Measurements from ENCODE around the gene SPOCK2.

The SPOCK2 gene

GRCh38 chr10:72026278-72027111 lies 61.9 kb downstream of the SPOCK2 start:
- DNase-seq, result no peak

GRCh38 chr10:72025832-72026231 lies 62.5 kb downstream of the SPOCK2 start:
- no peak for DNase-seq

GRCh38 chr10:72025400-72025799 lies 63.0 kb downstream of the SPOCK2 start:
- DNase-seq, result no peak

- DNase-seq, result no peak
Measured at GRCh38 chr10:72024596-72024995, 63.8 kb downstream of the SPOCK2 start.

GRCh38 chr10:72022228-72022627 lies 66.1 kb downstream of the SPOCK2 start:
- DNase-seq, result no peak

GRCh38 chr10:72020914-72021809 lies 67.2 kb downstream of the SPOCK2 start:
- no peak for DNase-seq

GRCh38 chr10:72019085-72019876 lies 69.1 kb downstream of the SPOCK2 start:
- no peak for DNase-seq

GRCh38 chr10:72016608-72017300 lies 71.6 kb downstream of the SPOCK2 start:
- no peak for DNase-seq

GRCh38 chr10:72015841-72016240 lies 72.5 kb downstream of the SPOCK2 start:
- DNase-seq, result no peak

- DNase-seq, result no peak
Measured at GRCh38 chr10:72014785-72015480, 73.4 kb downstream of the SPOCK2 start.

- DNase-seq, result no peak
Measured at GRCh38 chr10:72014197-72014596, 74.2 kb downstream of the SPOCK2 start.

GRCh38 chr10:72013202-72013945 lies 75.0 kb downstream of the SPOCK2 start:
- no peak for DNase-seq

- no peak for DNase-seq
Measured at GRCh38 chr10:72012796-72013195, 75.6 kb downstream of the SPOCK2 start.

- no peak for DNase-seq
Measured at GRCh38 chr10:72011976-72012512, 76.3 kb downstream of the SPOCK2 start.

GRCh38 chr10:72011468-72011867 lies 76.9 kb downstream of the SPOCK2 start:
- no peak for DNase-seq

GRCh38 chr10:72011016-72011415 lies 77.3 kb downstream of the SPOCK2 start:
- DNase-seq, result no peak

- no peak for DNase-seq
Measured at GRCh38 chr10:72010234-72010973, 77.9 kb downstream of the SPOCK2 start.

GRCh38 chr10:72009425-72010081 lies 78.8 kb downstream of the SPOCK2 start:
- DNase-seq, result no peak

- no peak for DNase-seq
Measured at GRCh38 chr10:72009051-72009424, 79.3 kb downstream of the SPOCK2 start.
